MM.1S (cell line): ENCODE results near the gene ADCY4.

Experiments used
- DNase-seq: peaks from one replicate; pipeline ENCODE4 v3.0.0-alpha.2; 2015
- H2AFZ ChIP-seq: fragments of 300-600 bp; sonication (generic); 2 replicates; pipeline ENCODE4 v1.6.0; 2016; ENCODE audit warnings: antibody characterized with exemption, low read length
- H3F3A ChIP-seq: fragments of 300-600 bp; sonication (generic); 2 replicates; pipeline ENCODE4 v1.6.1; 2016; ENCODE audit warnings: mild to moderate bottlenecking, antibody characterized with exemption, low read length, moderate library complexity, mixed read lengths; ENCODE audit not compliant: insufficient read depth
- H3K27ac ChIP-seq: fragments of 300-600 bp; sonication (generic); 2 replicates; pipeline ENCODE4 v1.5.1; 2016; ENCODE audit warnings: mild to moderate bottlenecking, low read length
- H3K27me3 ChIP-seq: fragments of 300-600 bp; sonication (generic); replicated peaks from 2 replicates; pipeline ENCODE4 v1.6.0; 2016; ENCODE audit warnings: low read length; ENCODE audit not compliant: insufficient read depth
- H3K36me3 ChIP-seq: fragments of 300-600 bp; sonication (generic); replicated peaks from 2 replicates; pipeline ENCODE4 v1.6.1; 2016; ENCODE audit warnings: mild to moderate bottlenecking, low read length, mixed read lengths; ENCODE audit not compliant: insufficient read depth
- H3K4me1 ChIP-seq: fragments of 300-600 bp; sonication (generic); 2 replicates; pipeline ENCODE4 v1.6.1; 2016; ENCODE audit warnings: low read length, mixed read lengths
- H3K4me2 ChIP-seq: fragments of 300-600 bp; sonication (generic); 2 replicates; pipeline ENCODE4 v1.6.0; 2016; ENCODE audit warnings: low read depth, low read length
- H3K4me3 ChIP-seq: fragments of 300-600 bp; sonication (generic); 2 replicates; pipeline ENCODE4 v1.5.1; 2016; ENCODE audit warnings: low read length, mixed read lengths
- H3K79me2 ChIP-seq: fragments of 300-600 bp; sonication (generic); 2 replicates; pipeline ENCODE4 v1.6.1; 2016; ENCODE audit warnings: mixed run types, low read length, mixed read lengths
- H3K9ac ChIP-seq: fragments of 300-600 bp; sonication (generic); 2 replicates; pipeline ENCODE4 v1.6.1; 2016; ENCODE audit warnings: low read length, mixed read lengths
- H3K9me2 ChIP-seq: fragments of 300-600 bp; sonication (generic); replicated peaks from 2 replicates; pipeline ENCODE4 v1.6.1; 2016; ENCODE audit warnings: mild to moderate bottlenecking, low read length, mixed read lengths; ENCODE audit not compliant: insufficient read depth
- H3K9me3 ChIP-seq: fragments of 300-600 bp; sonication (generic); replicated peaks from 2 replicates; pipeline ENCODE4 v1.6.1; 2016; ENCODE audit warnings: mild to moderate bottlenecking, low read length, mixed read lengths; ENCODE audit not compliant: insufficient read depth
- H4K20me1 ChIP-seq: fragments of 300-600 bp; sonication (generic); 2 replicates; pipeline ENCODE4 v1.6.1; 2016; ENCODE audit warnings: mild to moderate bottlenecking, low read length, moderate library complexity, mixed read lengths; ENCODE audit not compliant: insufficient read depth
- EZH2 ChIP-seq: fragments of 300-600 bp; sonication (generic); optimal IDR thresholded peaks from 2 replicates; pipeline ENCODE3; 2017; ENCODE audit warnings: low read depth, mild to moderate bottlenecking, antibody characterized with exemption, low read length, mixed read lengths
- EZH2phosphoT487 ChIP-seq: fragments of 300-600 bp; sonication (generic); IDR thresholded peaks from 2 replicates; pipeline ENCODE4 v1.6.1; 2018; ENCODE audit warnings: antibody characterized with exemption, low read length
- TF ChIP-seq, protein P1 (sequence below): fragments of 300-600 bp; sonication (generic); IDR thresholded peaks from 2 replicates; pipeline ENCODE4 v1.5.1; 2016; ENCODE audit warnings: antibody characterized with exemption, low read length, mixed read lengths

ADCY4 gene

DNA sequence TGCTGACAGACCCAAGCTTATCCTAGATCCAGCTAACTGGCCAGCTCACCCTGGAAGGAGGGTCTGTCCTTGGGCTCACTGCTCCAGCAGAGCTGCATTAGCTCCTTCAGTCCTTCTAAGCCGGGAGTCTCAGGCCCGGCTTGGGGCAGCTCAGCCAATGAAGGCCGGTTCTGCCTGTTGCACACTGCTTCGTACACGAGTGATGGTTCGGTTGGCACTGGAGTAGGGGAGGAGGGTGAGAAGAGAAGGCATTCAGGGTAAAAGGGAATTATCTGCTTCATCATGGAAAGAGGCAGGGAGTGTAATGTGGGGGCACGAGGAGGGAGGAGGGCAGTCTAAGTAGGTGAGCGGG is 2.9 kb upstream of the ADCY4 start:
- Histone ChIP-seq H3K79me2 (no peaks in the 10 kb centered on the region), H2AFZ (no peak overlapping the region), H3K27ac (no peak overlapping the region), H3K4me1 (0 out of 2 replicates have a peak, but pooled peaks cover under 1% of the 10 kb centered on the region), H3K9ac (no peak overlapping the region), H3K4me3 (no peak overlapping the region), H3K9me2 (no peaks in the 10 kb centered on the region), H3K36me3 (no peaks in the 10 kb centered on the region), H3K4me2 (no peak overlapping the region), H3K9me3 (no peaks in the 10 kb centered on the region), H4K20me1 (no peaks in the 10 kb centered on the region), H3K27me3 (no peaks in the 10 kb centered on the region), H3F3A (no peaks in the 10 kb centered on the region)
- no peak for DNase-seq
- TF ChIP-seq EZH2phosphoT487 = no peak
- TF ChIP-seq, protein P1, sequence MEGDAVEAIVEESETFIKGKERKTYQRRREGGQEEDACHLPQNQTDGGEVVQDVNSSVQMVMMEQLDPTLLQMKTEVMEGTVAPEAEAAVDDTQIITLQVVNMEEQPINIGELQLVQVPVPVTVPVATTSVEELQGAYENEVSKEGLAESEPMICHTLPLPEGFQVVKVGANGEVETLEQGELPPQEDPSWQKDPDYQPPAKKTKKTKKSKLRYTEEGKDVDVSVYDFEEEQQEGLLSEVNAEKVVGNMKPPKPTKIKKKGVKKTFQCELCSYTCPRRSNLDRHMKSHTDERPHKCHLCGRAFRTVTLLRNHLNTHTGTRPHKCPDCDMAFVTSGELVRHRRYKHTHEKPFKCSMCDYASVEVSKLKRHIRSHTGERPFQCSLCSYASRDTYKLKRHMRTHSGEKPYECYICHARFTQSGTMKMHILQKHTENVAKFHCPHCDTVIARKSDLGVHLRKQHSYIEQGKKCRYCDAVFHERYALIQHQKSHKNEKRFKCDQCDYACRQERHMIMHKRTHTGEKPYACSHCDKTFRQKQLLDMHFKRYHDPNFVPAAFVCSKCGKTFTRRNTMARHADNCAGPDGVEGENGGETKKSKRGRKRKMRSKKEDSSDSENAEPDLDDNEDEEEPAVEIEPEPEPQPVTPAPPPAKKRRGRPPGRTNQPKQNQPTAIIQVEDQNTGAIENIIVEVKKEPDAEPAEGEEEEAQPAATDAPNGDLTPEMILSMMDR = no peak
- TF ChIP-seq EZH2 = no peak

DNA sequence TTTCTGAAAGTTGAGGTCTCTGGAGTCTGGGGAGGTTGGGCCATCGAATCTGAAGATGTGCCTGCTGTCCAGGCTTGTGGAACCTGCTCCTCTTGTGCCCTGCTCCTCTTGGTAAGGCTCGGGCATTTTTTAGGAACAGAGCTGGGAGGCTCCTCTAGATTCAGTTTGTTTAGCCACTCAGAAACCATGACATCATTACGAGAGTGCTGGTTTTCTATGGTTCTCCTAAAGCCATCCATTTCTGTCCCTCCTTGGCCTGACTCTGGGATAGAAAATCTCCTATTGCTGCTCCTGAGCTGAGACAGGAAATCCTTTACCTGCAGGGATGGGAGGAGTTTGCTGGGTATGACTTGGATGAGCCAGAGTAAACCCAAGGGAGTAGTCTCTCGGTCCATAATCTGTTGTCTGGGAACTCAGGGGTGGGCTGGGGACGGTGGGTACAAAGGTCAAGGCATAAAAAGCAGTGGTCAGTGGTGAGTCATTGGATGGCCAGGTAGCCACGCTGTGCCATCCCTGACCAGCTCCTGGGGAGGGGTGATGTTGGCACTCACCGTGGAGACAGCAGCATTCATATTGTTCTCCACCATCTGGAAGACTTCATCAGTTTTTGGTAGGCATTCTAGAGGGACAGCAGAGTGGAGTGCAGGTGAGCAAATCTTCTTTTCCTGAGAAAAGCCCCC is 2.4 kb upstream of the ADCY4 start:
- no peaks in the 10 kb centered on the region for H3K79me2 ChIP-seq
- H3K27me3 ChIP-seq = no peaks in the 10 kb centered on the region
- no peak overlapping the region for H3K27ac ChIP-seq
- H3K4me3 ChIP-seq = no peak overlapping the region
- H3K9me3 ChIP-seq = no peaks in the 10 kb centered on the region
- H4K20me1 ChIP-seq = no peaks in the 10 kb centered on the region
- H3K9me2 ChIP-seq = no peaks in the 10 kb centered on the region
- DNase-seq = no peak
- 0 out of 2 replicates have a peak, but pooled peaks cover 3% of the 10 kb centered on the region for H3K4me1 ChIP-seq
- no peak overlapping the region for H2AFZ ChIP-seq
- H3F3A ChIP-seq = no peaks in the 10 kb centered on the region
- TF ChIP-seq EZH2 (no peak), EZH2phosphoT487 (no peak)
- TF ChIP-seq, protein P1 = no peak
- no peak overlapping the region for H3K4me2 ChIP-seq
- no peaks in the 10 kb centered on the region for H3K36me3 ChIP-seq
- no peak overlapping the region for H3K9ac ChIP-seq

DNA sequence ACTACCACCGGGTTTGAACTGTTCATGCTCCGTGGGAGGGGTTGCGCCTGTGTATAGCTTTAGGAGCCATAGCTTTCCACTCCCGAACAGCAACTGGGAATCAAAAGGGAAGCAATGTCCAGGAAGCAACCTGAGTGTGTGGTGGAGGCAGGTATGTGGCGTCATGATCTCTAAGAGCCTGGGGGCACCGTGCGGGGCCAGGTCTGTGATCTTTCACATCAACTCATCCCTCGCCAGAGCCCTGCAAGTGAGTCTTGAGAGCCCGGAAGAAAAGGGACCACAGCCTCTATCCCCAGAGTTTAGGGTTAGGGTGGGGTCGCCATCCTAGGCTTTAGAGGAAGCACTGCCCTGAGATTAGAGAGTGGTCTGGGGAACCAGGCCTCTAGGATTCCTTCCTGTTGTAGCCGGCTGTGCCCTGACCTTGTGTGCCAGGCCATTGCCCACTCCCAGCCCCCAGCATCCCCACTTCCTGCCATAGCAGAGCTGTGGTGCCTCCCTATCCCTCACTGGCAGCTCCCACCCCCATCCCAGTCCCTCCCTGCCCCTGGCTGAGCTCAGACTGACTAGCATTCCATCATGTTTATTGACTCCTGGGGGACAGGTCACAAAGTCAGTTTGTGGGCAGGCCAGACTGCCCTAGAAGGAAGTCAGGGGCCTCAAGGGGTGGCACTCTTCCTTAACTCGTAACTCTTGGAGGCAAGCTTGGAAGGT is 745 bp upstream of the ADCY4 start:
- Histone ChIP-seq H2AFZ (no peak overlapping the region), H3K36me3 (no peaks in the 10 kb centered on the region), H4K20me1 (no peaks in the 10 kb centered on the region), H3K79me2 (no peaks in the 10 kb centered on the region), H3K9me3 (no peaks in the 10 kb centered on the region), H3K4me3 (no peak overlapping the region), H3K9me2 (no peaks in the 10 kb centered on the region), H3F3A (no peaks in the 10 kb centered on the region), H3K27me3 (no peaks in the 10 kb centered on the region), H3K4me2 (no peak overlapping the region), H3K27ac (no peak overlapping the region), H3K4me1 (0 out of 2 replicates have a peak, but pooled peaks cover 3% of the 10 kb centered on the region), H3K9ac (no peak overlapping the region)
- no peak for TF ChIP-seq EZH2
- no peak for TF ChIP-seq EZH2phosphoT487
- TF ChIP-seq, protein P1 = no peak
- DNase-seq = no peak
